ENCODE measurements around the gene CCNK.

Gene CCNK

DNA sequence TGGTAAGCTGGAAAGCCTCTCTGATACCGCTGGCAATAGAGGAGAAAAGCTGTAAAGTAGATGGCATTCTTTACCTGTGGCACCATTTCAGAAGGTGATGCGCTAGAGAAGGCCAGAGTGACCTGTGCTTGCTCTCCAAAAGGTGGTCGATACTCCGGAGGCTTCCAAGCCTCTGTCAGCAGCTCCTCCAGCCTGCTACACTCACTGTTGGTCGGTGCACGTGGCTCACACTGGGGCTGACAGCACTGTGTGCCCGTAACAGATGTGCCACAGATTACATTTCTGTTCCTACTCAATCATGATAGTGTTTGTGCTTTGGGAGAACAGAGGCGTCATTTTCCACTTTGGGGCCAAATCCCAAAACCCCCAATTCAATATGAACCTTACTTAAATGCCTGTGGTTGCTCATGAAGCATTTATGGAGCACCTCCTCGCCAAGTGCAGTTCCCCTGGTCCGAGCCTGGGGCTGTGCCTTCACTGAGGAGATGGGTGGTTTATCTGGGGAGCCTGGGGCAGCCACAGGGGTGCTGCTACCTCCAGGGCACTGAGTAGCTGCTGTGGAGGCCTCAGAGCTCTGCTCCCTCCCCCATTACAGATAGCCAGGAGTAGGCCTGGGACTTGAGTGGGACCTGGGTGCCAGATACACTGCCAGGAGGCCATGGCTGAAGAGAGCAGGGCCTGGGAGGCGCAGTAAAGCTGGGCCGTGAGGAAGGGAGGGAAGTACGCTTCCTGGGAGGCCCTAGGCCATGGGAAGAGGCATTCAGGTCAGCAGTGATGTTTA, 26.8 kb downstream of the CCNK start:
- DNase-seq (ENCODE audit: low read depth), result no peak
- no peak for TF ChIP-seq CTCF (IDR thresholded peaks at IDR 0.05; ENCODE audit: low read depth, low read length, missing control alignments)
- no peak overlapping the region for H3K4me3 ChIP-seq (ENCODE audit: low read depth, low read length)
- in situ Hi-C loops (cut with HindIII; ENCODE audit: low sequenced_read_pairs), result no loop called here

DNA sequence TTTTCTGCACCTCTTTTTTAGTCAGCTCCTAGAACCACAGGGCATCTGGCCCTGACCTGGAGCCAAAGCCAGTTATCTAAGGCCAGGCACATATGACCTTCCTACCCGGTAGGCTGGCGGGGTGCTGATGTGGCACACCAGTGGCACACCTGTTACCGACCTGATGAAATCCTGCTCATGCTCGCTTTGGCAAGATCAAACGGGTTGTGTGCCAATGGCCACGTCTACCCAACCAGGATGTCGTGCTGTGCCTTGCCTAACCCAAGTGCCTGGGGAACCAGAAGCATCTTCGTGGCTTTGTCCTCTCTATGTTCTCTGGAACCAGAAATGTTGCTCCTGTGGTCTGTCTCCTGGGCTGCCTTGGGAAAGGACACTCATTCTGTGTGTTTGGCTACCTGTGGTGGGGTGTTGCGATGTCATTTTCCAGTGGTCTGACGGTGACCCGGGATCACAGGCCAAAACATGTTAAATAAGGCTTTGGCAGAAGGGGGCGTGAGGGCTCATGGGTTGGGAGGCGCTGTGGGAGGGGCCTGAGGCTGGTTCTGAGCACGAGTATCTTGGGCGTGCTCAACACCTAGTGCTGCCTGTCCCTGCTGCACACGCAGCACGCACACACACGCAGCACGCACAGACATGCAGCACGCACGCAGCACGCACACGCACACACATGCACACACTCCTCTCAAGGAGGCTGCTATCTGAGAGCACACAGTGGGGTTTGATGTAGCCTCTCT, 27.9 kb downstream of the CCNK start:
- no peak overlapping the region for H3K4me3 ChIP-seq (ENCODE audit: low read depth, low read length)
- in situ Hi-C loops (cut with HindIII; ENCODE audit: low sequenced_read_pairs), result no loop called here
- TF ChIP-seq CTCF (IDR thresholded peaks at IDR 0.05; ENCODE audit: low read depth, low read length, missing control alignments), result no peak
- DNase-seq (ENCODE audit: low read depth), result no peak

DNA sequence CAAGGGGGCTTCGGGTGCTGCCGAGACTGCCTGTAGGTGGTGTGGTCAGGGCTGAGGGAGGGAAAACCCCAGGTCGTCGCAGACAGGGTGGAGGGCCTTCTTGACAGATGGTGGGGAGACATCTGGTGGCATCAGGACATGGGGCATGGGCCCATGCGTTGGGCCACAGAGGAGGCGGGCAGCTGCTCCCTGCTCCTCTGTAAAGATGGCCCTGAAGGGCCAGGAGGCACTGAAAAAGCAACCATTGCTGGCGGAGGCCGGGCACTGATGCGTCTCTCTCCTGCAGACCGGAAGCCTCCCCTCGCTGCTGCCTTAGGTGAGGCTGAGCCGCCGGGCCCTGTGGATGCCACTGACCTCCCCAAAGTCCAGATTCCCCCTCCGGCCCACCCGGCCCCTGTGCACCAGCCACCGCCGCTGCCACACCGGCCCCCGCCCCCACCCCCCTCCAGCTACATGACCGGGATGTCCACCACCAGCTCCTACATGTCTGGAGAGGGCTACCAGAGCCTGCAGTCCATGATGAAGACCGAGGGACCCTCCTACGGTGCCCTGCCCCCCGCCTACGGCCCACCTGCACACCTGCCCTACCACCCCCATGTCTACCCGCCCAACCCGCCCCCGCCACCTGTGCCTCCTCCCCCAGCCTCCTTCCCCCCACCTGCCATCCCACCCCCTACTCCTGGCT, 28.8 kb downstream of the CCNK start:
- no peak overlapping the region for H3K4me3 ChIP-seq (ENCODE audit: low read depth, low read length)
- TF ChIP-seq CTCF (IDR thresholded peaks at IDR 0.05; ENCODE audit: low read depth, low read length, missing control alignments), result no peak
- in situ Hi-C loops (cut with HindIII; ENCODE audit: low sequenced_read_pairs), result no loop called here
- no peak for DNase-seq (ENCODE audit: low read depth)

GRCh38 chr14:99510556-99511139, 29.4 kb downstream of the CCNK start:
- in situ Hi-C loops (cut with HindIII; ENCODE audit: low sequenced_read_pairs), result no loop called here
- DNase-seq (ENCODE audit: low read depth), result no peak
- no peak overlapping the region for H3K4me3 ChIP-seq (ENCODE audit: low read depth, low read length)
- TF ChIP-seq CTCF (IDR thresholded peaks at IDR 0.05; ENCODE audit: low read depth, low read length, missing control alignments), result no peak

DNA sequence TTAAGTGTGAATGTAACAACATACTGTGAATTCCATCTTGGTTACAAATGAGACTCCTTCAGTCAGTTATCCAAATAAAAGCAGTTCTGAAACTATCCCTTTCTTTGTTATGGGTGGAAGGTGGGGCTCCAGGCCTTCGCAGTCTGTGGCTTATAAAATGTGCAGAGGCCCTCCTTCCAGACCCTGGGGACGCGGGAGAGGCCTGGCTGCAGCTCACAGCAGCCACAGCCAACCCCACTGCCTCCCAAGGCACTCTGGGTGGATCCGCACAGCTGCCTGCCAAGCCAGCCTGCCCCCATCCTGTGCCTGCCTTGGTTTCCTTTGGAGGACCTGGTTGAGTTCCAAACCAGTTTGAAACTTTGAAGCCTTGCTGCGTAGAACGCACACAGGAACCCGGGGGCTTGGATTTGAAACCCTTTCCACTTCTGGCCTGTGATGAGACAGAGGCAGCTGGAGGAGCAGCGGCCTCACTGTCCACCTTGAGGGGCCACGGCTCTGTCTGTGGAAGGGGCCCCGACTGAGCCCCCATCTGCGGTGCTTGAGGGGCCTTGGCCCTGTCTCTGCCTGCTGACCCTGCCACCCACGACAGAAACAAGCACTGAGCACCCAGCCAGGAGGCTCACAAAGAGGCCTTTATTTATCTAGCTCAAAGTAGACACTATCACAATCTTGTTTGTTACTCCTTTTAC, 30.4 kb downstream of the CCNK start:
- DNase-seq (ENCODE audit: low read depth), result no peak
- no peak overlapping the region for H3K4me3 ChIP-seq (ENCODE audit: low read depth, low read length)
- in situ Hi-C loops (cut with HindIII; ENCODE audit: low sequenced_read_pairs), result no loop called here
- TF ChIP-seq CTCF (IDR thresholded peaks at IDR 0.05; ENCODE audit: low read depth, low read length, missing control alignments), result no peak

DNA sequence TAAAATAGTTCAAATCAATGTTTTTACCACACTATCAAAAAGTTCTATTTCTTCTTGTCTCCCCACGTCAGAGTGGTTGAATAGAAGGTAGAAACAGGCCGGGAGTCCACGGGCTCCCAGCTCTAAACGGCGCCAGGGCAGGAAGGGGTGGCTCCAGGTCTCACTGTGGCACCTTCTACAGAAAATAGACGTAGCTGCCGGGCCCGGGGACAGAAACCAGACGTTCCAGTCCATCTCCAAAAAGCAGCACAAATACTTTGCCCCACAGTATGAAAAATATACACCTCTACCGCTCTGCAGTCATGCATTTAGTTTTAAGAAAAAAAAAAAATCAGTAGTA, 30.9 kb downstream of the CCNK start:
- no peak overlapping the region for H3K4me3 ChIP-seq (ENCODE audit: low read depth, low read length)
- DNase-seq (ENCODE audit: low read depth), result no peak
- no peak for TF ChIP-seq CTCF (IDR thresholded peaks at IDR 0.05; ENCODE audit: low read depth, low read length, missing control alignments)
- in situ Hi-C loops (cut with HindIII; ENCODE audit: low sequenced_read_pairs), result no loop called here
